Fibroblast of skin of right quadriceps (primary cell): ENCODE measurements around the gene COL16A1.

Source experiments
- DNase-seq: peaks from one replicate; pipeline ENCODE4 v3.0.0-alpha.2; 2013

COL16A1 gene

DNA sequence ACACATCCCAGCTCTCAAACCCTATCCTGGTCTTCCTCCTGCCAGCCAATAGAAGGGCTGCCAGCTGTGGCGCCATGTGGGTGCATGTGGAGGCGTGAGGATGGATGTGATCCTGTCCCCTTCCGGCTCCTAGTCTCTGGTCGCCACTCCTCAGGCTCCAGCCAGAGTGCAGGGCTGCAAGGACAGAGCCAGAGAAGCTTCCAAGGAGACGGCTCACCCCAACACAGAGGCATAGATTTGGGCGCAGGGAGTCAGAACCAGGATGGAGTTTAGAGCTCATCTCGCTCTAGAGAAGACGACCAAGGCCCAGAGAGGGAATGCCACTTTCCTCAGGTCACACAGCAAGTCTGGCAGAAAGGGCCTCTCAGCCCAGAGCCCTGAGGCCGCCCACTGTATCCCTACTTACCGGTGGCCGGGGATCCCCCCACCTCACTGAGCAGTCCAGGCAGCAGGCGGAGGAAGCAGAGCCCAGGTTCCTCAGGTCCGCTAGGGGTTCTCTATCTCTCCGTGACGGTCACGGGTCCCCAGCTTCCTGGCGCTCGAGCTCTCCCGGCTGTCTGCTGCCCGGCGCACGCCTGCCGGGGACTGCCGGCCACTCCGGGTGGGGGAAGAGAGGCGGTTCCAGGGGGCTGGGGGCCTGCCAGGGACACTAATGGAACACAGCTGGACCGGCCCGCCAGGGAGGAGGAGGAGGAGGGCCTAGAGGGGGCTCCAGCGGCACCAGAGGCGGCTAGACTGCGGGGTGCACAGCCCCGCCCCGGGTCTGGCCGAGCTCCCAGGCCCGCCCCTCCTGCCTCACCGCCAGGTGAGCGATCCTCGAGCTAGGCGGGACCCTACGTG, at the start of gene COL16A1:
Gene COL16A1, minus strand, starts transcription at position 587 of the 840 bp plus-strand sequence. CDS start 1,824 bp downstream, outside the sequence.
- peak; percentile 88 for DNase-seq

DNA sequence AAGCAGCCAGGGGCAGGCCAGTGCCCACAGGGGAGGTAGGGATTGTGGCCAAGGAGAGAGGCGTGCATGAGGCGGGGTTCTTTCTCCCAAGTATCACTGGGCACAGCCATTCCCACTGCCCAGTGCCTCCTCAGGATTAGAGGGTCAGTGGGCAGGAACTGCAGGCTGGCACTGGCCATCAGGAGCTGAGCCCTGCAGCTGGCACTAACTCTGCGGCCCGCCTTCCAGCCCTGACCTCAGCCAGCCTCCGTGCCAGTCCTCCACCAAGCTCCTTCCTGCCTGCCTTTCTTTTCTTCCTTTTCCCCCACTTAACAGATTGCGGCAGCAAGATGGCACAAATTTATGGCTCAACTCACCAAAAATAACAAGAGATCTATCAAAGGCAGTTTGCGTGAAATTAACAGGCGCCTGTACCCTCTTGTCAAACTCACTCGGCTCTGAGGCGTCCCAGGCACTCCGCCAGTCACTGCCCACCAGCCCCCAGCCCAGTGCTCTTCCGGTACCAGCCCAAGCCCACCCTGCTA, 49.2 kb upstream of the COL16A1 start:
- DNase-seq: no peak

DNA sequence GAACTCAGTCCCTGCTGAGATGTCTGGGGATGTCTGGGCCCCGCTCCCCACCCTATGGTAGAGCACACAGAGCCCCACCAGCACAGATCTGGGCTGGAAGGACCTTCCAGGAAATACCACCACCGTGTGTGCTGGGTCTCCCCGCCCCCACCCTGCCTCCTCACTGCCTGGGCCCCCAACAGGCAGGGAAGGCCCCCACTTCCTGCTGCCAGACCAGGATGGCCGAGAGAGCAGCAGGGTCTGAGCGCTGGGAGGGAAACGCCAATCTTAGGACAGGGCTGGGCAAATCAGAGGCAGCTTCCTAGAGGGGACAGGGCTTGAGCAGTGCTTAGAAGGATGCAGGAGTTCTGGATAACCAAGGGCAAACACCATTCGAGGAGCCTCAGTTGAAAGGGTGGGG, 48.4 kb upstream of the COL16A1 start:
- no peak for DNase-seq

DNA sequence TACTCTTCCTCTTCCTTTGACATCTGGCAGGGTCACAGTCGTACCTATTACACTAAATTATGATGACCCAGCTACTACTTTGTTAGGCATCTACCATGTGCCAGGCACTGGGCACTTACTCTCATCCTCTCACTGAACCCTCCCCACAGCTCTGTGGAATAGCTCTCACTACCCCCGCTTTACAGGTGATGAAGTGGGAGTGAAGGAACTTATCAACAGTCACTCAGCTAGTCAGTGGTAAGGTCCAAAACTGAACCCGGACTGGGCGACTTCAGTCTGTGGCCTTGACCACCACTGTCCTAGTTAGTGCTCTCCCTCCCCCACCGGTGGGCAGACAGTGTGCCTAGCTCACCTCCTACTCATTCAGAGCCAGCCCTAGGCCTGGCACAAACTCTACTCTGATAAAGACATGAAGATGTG, 48.0 kb upstream of the COL16A1 start:
- no peak for DNase-seq

DNA sequence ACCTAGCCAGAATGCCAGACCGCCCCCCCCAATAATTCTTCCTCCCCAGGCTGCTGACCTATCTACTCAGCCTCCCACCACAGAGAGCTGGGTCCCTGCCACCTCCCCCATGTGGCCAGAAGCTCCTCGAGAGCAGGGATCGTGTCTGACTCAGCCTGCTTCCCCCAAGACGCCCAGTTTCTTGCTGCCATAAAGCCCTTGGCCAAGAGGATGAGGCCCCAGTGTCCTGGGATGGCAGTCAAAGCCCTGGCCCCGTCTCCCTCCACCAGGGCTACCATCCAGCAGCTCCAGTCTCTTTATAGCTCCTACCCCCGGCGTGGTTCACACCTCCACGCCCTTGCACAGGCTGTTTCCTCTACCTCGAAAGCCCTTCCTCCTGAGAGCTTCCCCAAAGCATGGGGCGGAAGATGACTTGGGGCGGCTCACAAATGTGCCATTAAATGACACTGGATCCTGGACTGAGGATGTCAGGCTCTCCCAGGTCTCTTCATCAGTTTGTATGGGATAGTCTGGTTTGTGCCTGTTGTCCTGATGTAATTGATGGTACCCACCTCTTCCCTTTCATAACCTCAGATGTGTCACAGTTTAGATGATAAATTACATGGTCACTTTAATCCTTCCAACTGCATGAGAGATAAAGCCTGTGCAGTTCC, 47.2 kb upstream of the COL16A1 start:
- DNase-seq: peak; percentile 74

DNA sequence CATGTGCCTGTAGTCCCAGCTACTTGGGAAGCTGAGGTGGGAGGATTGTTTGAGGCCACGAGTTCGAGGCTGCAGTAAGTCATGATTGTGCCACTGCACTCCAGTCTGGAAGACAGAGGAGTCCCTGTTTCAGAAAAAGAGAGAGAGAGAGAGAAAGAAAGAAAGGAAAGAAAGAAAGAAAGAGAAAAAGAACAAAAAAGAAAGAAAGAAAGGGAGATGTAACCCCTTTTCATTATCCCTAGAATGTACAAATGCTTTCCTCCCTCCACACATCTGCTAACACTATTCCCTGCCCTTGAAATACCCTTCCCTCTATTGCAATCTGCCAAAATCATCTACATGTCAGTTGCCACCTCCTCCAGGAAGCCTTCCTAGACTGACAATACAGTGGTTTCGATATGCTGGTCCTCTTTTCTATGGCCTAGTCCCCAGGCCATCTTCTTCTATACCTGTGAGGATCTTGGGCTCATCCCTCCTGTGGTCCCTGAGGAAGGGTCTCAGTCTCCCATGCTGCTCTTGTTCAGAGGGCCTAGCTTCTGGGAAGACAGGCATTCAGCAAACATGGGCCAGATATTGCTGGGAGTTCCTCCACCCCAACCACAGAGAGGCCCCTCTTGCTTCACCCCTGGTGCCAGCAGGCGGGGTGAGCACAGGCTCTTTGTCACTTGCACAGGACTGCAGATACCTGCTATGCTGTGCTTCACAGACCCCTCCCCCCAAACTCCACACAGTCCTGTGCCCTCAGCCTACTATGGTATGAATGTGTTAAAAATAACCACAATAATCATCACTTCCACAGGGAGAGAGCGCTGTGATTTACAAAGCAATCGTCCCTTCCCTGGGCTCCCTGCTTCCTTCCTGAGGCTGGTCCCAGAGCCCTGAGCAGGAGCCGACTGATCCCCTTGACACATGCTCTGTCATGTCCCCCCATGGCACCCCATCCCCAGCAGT, 46.2 kb upstream of the COL16A1 start:
- DNase-seq: peak; percentile 55

DNA sequence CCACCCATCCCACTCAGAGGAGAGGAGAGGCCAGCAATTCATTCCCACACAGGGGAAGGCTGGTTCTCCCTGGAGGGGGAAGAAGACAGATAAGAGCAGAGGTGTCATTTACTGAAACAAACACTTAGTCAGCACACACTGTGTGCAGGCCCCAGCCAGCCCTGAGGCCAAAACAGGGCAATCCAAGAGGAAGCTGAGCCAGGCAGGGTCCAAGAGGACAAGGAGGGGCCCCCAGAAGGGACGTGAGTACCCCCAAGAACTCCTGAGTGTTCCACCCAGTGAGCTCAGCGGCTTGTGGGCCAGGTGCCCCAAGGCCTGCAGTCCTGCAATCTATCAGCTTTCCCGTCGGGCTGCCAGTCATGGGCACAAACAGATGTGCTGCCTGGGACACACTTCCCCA, 44.5 kb upstream of the COL16A1 start:
- no peak for DNase-seq

DNA sequence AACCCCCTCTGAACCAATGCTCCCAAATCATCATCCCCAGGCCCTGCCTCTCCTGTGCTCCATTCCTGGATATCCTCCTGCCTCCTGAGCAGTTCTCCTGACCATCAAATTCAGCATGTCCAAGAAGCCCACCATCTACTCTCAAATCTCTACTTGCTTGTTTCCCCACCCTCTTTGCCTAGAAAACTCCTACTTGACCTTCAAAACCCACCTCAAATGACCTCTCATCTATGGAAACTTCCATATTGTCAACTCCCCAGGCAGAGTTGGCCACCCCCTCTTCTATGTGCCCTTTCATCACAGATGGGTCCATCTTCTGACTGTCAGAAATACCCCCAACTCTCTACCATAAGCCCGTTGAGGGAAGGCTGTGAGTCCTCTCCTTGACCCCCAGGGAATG, 43.5 kb upstream of the COL16A1 start:
- no peak for DNase-seq

DNA sequence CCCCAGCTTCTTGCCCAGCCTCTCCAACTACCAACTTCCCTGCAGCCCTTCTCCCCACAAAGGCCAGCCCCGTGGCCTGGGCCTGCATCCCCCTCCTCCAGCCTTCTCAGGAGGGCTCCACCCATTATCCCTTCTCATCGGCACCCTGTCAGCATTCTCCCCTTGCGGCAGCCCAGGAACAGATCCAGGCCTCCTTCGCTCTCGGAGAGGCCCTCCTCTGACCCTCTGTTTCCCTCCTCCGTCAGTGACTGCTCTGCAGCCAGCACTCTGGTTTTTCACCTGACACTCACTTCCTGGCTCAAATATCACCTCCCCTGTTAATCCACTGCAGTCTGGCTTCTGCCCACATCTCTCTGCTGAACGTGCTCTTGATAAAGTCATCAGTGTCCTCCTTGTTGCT, 42.9 kb upstream of the COL16A1 start:
- DNase-seq: no peak

DNA sequence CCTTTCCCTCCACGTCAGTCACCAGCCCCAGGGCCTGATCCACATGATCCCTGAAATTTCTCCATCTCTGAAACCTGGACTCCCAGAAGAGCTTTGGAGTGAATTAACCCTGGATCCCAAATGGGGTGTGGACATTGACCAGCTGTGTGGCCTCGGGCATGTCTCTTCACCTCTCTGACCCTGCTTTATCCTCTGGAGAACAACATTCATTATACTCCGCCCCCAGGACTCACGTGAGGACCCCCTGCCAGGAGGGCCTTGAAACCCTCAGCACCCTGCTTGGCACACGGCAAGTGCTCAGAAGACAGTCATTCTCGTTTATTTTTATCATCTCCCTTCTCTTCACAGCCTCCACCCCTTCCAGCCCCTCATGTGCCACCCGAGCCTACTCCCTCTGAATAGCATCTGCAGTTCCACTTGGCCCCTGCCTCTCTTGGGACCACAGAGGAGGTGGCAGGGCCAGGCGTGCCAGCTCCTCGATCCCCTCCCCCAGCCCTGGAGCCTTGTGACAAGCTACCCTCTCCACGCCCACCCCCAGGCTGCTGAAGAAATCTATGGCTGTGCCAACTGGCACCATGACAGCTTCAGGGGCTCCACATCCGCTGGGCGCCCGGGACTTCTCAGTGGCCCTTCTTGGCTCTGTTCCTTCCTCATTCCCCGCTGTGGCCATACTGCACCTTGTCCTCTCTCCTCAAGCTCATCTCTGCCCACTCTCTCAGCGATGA, 42.3 kb upstream of the COL16A1 start:
- no peak for DNase-seq

DNA sequence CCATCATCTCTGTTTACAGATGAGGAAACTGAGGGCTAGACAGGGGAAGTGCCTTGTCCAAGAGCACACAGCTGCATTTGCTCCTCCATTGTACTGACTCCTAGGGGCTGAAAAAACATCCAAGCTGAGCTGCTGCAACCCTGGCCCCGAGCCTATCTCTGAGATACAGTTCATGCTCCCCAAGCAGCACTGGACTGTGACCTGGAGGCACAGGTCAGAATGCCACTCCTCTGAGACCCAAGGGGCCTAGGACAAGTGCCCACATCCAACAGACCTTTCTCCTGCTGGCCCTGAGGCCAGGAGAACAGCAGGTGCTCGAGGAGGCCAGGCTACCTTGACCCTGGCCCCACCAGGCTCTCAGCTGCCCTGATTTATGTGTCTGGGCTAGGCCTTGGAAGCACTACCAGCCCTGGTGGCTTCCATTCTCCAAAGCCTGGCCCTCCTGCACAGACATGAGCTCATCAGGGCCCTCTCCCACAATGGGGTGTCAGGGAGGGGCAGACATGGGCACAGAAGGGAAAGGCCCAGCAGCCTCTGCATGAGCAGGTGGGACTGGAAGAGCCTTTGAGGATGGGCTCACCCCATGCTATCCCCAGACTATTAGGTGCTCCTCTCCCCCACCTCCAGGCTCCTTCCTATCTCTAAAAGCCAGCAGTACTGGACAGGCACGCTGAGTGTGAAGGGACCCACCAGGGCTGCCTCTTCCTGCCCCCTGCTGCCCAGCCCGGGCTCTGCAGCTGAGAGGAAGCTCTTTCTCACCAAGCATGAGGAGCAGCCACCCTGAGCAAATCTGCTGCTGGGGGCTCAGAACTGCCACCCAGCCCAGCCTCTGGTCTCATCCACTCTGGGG, 41.5 kb upstream of the COL16A1 start:
- DNase-seq: peak; percentile 58

DNA sequence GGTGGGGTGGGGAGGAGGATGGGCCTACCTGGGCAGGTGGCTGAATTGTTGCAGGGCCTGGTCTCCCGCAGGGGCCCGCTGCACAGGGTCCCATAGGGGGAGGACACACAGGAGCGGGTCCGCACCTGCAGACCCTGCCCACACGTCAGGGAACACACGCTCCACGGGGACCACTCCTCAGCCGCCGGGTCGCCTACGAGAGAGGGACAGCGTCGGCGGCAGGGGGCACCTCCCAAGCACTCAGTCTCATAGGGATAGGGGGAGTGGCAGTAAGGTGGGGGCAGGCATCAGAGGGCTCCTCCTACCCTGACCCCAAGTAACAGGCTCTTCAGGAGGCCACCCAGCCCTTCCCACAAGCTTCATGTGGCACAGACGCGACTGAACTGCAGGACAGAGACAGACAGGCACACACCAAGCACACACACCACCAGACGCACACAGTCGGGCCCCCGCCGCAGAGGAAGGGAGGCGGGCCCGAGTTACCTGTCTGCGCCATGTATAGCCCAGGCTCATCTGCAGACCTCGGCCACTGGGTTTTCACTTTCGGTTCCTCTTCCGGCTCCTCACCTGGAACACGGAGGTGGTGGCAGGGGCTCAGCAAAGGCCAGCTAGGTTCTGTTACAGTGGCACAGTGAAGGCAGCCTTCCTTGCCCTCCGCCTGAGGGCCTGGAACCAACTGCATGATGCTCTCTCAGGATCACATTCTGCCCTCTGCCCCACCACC, 40.5 kb upstream of the COL16A1 start:
- DNase-seq: no peak

DNA sequence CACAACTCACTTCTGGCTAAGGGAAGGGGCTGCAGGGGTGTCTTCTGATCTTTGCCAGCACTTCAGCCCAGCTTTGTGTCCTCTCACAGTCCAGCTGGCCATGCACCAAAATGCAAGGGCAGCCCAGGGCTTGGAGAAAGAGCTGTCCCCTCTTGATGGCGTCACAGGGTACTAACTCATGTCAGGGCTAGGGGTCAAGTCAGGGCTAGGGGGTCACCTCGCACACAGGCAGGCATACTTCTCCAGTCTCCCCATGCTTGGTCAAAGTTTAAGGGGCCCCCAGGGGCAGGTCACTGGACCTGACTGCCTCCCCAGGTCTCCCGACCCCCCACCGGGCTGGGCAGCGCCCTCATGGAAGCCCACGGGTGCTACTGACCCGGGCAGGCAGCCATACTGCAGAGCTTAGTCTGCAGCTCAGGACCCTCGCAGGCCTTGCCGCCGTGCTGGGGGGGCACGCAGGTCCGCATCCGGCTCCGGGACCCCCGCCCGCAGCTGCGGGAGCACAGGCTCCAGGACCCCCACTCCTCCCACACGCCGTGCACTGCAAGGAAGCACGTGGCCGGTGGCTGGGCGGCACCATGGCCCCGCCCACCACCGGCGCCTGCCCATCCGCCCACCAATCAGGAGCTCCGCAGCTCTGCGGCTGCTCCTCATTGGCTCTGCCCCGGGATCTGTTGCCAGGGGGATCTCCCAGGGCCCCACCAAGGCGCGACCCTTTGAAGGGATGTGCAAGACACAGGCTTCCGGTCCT, 38.8 kb upstream of the COL16A1 start:
- DNase-seq: no peak

DNA sequence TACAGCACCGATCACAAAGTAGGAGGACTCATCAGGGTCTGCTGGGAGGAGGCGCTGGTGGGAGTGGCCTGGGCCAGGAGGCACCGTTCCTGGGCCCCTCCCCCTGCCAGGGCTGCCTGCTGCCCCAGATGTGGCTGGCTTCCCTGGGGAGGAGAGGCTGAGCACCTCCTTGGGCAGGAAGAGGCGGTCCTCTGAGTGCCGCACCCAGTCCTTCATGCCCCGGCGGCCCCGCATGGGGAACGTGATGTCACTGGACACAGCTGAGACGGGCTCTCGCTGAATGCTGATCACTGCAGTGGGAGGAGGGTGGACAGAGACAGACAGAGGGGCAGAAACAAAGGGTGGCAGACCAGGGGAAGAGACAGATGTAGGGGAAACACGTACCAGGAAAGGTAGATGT, 35.5 kb upstream of the COL16A1 start:
- no peak for DNase-seq

DNA sequence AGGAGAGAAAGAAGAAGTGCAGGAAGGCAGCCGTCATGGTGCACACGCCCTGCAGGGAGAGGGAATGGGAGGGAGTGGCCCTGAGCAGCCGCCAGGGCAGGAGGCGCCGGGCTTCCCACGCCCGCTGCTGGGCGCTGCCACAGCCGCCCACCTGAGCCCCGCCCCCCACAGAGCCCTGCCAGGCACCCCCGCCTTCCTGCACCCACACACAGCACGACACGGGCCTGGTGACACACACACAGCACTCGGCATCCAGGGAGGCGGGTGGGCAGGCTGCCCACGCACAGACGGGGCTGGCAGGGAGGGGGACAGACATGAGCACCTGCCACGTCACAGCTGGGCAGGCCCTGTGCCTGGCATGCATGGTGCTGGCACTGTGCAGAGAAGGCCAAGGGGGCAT, 32.9 kb upstream of the COL16A1 start:
- no peak for DNase-seq

DNA sequence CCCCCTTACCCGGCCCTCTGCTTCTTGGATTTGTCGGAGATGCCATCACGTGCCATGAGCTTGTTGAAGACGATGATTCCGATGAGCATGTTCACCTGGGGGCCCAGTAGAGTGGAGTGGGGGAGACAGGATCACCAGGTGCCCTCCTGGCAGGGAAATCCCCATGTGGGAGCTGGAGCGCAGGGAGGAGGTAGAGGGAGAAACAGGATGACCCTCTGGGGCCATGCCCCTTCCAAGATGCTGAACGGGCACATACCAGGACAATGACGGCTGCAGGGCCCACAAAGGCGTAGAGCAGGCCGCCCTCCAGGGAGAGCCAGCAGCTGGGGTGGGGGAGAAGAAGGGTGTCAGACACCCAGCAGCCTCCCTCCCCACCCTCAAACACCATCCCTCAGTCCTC, 31.8 kb upstream of the COL16A1 start:
- no peak for DNase-seq

DNA sequence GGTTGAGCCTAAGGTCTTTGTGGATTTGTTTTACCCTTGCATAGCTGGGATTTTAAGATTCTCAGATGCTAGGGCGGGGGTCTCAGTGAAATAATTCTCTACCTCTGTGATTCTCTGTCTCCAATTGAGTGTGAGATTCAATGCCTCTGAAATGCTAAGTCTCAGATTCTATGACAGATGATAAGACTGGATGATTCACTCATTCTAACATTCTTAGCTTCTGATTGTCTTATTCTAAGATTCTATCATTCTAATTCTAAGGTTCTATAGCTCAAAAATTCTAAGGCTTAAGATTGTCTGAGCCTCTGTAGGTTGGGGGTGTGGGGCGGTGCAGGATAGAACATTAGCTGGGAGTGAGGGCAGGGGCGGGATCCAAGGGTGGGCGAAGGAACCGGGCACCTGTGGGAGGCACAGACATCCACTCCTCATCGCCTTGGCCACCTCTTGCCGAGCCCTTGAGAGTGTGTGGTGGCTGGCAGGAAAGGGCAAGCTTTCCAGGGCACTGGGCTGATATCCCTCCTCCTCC, 30.8 kb upstream of the COL16A1 start:
- DNase-seq: no peak

DNA sequence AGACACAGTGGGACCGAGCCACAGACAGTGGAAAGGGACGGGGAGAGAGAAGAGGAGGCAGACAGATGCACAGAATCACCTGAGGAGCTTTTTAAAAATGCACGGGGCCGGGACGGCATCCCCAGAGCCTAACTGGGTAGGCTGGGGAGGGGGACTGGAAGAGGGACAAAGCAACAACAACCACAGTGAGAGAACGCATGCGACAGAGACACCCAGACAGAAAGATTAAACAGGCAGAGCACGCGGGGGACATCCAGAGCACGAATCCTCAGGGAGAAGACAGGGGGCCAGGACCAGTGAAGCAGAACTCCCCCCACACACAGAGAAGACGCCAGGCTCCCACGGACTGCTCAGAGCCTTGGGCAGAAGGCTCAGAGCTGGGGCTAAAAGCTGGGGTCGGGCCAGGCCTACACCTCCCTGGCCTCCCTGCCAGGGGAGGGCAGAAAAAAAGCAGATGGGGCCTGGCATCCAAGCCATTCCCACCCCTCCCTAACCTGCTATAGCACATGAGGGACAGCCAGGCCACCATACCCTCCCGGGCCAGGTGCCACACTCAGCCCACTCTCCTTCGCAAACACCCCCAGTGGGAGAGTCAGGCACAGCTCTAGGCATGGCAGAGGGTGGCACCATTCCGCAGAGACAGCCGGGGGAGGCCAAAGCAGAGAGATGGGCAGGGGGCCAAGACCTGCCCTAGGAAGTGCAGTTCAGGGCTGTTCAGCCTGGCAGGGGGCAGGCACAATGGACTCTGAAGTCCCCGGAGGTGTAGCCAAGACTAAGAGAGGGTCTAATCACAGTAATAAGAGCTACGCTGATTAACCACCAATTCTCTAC, 29.8 kb upstream of the COL16A1 start:
- DNase-seq: no peak
